GM19238 (cell line): ENCODE measurements around the gene TLE3.

Experiments
- DNase-seq: peaks from one replicate; pipeline ENCODE4 v3.0.0; 2011; ENCODE audit warnings: low spot score; ENCODE audit not compliant: insufficient read length

Gene TLE3

GRCh38 chr15:70099167-70099966 is 1.6 kb upstream of the TLE3 start:
- peak; percentile 99 for DNase-seq

GRCh38 chr15:70098461-70099166 is 897 bp upstream of the TLE3 start:
- DNase-seq = no peak

GRCh38 chr15:70098153-70098460 is 390 bp upstream of the TLE3 start:
- no peak for DNase-seq

GRCh38 chr15:70097063-70097320 is 725 bp downstream of the TLE3 start:
- DNase-seq = no peak

- no peak for DNase-seq
Observed at GRCh38 chr15:70096215-70097062, 1.3 kb downstream of the TLE3 start.

GRCh38 chr15:70095408-70096214 is 2.1 kb downstream of the TLE3 start:
- DNase-seq = peak; percentile 53

GRCh38 chr15:70094690-70095311 is 2.9 kb downstream of the TLE3 start:
- DNase-seq = no peak

GRCh38 chr15:70093481-70094319 is 4.0 kb downstream of the TLE3 start:
- no peak for DNase-seq

- no peak for DNase-seq
Observed at GRCh38 chr15:70093070-70093469, 4.6 kb downstream of the TLE3 start.

GRCh38 chr15:70092464-70093027 is 5.2 kb downstream of the TLE3 start:
- no peak for DNase-seq

- no peak for DNase-seq
Observed at GRCh38 chr15:70091726-70092463, 5.8 kb downstream of the TLE3 start.

GRCh38 chr15:70090436-70091296 is 7.1 kb downstream of the TLE3 start:
- no peak for DNase-seq

- DNase-seq = no peak
Observed at GRCh38 chr15:70089692-70089971, 8.1 kb downstream of the TLE3 start.

GRCh38 chr15:70088887-70089691 is 8.6 kb downstream of the TLE3 start:
- DNase-seq = no peak

- no peak for DNase-seq
Observed at GRCh38 chr15:70088455-70088854, 9.3 kb downstream of the TLE3 start.

GRCh38 chr15:70087708-70088352 is 9.9 kb downstream of the TLE3 start:
- DNase-seq = no peak

GRCh38 chr15:70086636-70087035 is 11.1 kb downstream of the TLE3 start:
- no peak for DNase-seq
